Measurements from ENCODE around the gene SRGAP1. TPM values are rescaled to one million over a fixed set of nuclear protein-coding genes. Genes with fewer than 3 reads are reported as not detected.

The SRGAP1 gene
- total and polyA plus RNA-seq, 9 of the 15 experiments (the other 6 are each of a cell fraction or from before 2014, with no cell fraction given): 0.01 to 0.13 (median 0.04) TPM; not detected in 3

DNA sequence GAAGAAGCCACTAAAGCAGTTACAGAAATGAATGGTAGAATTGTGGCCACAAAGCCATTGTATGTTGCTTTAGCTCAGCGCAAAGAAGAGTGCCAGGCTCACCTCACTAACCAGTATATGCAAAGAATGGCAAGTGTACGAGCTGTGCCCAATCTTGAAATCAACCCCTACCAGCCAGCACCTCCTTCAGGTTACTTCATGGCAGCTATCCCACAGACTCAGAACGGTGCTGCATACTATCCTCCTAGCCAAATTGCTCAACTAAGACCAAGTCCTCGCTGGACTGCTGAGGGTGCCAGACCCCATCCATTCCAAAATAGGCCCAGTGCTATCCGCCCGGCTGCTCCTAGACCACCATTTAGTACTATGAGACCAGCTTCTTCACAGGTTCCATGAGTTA is 21.5 kb upstream of the SRGAP1 start (continued):
- TF ChIP-seq ERF (CRISPR knock-in tag; IDR thresholded peaks at IDR 0.05) (no peak), ZNF263 (CRISPR knock-in tag; IDR thresholded peaks at IDR 0.05; ENCODE audit: borderline replicate concordance) (no peak)

DNA sequence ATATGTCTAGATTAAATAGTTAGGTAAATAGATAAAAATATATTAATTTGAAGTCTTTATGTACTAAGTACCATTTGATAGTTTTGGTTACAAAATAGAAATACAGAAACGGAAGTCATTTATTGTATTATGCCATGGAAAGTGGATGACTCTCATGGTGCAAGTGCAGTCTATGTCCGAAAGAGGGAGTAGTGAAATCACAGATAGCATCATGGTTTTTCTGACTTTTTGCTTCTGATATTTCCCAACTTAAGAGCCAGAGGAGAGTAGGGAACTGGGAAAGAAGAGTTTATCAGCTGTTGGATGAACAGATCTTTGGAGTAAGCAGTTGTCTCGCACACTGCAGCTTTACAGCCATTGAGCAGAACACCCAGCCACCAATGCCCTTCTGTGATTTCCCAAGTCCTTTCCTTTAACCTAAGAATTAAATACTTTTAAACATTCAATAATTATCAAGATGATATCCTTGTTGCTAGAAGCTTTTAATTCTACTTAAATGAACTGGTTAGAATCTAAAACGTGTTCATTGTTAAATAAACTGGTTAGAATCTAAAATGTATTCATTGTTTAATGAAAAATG is 18.4 kb upstream of the SRGAP1 start:
- Histone ChIP-seq H3K4me2 (ENCODE audit: insufficient read depth, low read length) (no peak overlapping the region), H3K79me2 (ENCODE audit: control insufficient read depth, insufficient read depth, low read length) (no peaks in the 10 kb centered on the region), H3K36me3 (ENCODE audit: control insufficient read depth, insufficient read depth, low read length) (no peaks in the 10 kb centered on the region), H4K20me1 (replicated peaks; ENCODE audit: control insufficient read depth, insufficient read depth, low read length) (no peaks in the 10 kb centered on the region), H3K4me1 (replicated peaks in 1 of 2; ENCODE audit: control insufficient read depth in 2 of 2, insufficient read depth in 2 of 2, low read length in 2 of 2) (peaks cover 0 to 5% of the 10 kb centered on the region in 2 experiments; a peak in 1 of 5 replicates), H3K9ac (ENCODE audit: insufficient read depth in 1 of 2, low read depth in 2 of 2, low read length in 2 of 2) (no peak overlapping the region), H3K27me3 (ENCODE audit: control insufficient read depth in 2 of 2, insufficient read depth in 2 of 2, low read length in 2 of 2) (peaks cover 4 to 19% of the 10 kb centered on the region in 2 experiments; a peak in 4 of 5 replicates), H3K9me1 (ENCODE audit: control insufficient read depth, insufficient read depth, low read length) (no peaks in the 10 kb centered on the region), H3K27ac (ENCODE audit: extremely low read depth, low read depth, low read length) (no peak overlapping the region), H2AFZ (ENCODE audit: low read depth, low read length) (no peak overlapping the region), H3K4me3 (no peak overlapping the region), H3K9me3 (replicated peaks; ENCODE audit: control insufficient read depth, insufficient read depth, low read depth, low read length) (no peaks in the 10 kb centered on the region)
- 1% methylated on average over 4 of the region's 4 CpGs for WGBS (ENCODE audit: insufficient coverage, low coverage, missing lambda C conversion rate)
- ATAC-seq (peak; percentile 70; the same call in 2 of the 3 replicates), DNase-seq (ENCODE audit: extremely low read depth in 1 of 4, low spot score in 3 of 4) (peak in 3 of 4 experiments; percentile 20 to 36 (median 29)), FAIRE-seq (peak; percentile 56)
- ChIA-PET CTCF (ENCODE audit: low intra/inter-chr PET ratio) (interaction anchor here (0.9 to 1.9 kb wide), 4 partner anchors 14 to 448 kb away, joined by 3 to 12 read pairs (median 4); no protein-coding TSS in a partner anchor), POLR2A (interaction anchor here (0.9 kb wide), 1 partner anchor 10 kb away, joined by 3 read pairs; no protein-coding TSS in a partner anchor)
- no TSS peak for BruUV-seq (replicated peaks)
- in situ Hi-C loops (cut with MboI): loop anchor here (25.0 kb wide), 1 partner anchor 561 kb away; the partner anchor contains the start of gene C12orf56
- intact Hi-C loops (cut with micrococcal nuclease): loop anchor here (1.0 kb wide), 1 partner anchor 430 kb away; no protein-coding TSS in a partner anchor
- TF ChIP-seq CEBPB (tag; IDR thresholded peaks at IDR 0.05) (no peak), MYBL2 (IDR thresholded peaks at IDR 0.05; ENCODE audit: low read depth) (no peak), MYBL2 (CRISPR knock-in tag; IDR thresholded peaks at IDR 0.05; ENCODE audit: borderline replicate concordance) (no peak), ZNF165 (CRISPR knock-in tag; IDR thresholded peaks at IDR 0.05; ENCODE audit: borderline replicate concordance) (no peak), RAD51 (IDR thresholded peaks at IDR 0.05; ENCODE audit: borderline replicate concordance, low read depth) (no peak), ZKSCAN1 (IDR thresholded peaks at IDR 0.05; ENCODE audit: low read depth, low read length) (no peak)
- TF ChIP-seq, protein P1, sequence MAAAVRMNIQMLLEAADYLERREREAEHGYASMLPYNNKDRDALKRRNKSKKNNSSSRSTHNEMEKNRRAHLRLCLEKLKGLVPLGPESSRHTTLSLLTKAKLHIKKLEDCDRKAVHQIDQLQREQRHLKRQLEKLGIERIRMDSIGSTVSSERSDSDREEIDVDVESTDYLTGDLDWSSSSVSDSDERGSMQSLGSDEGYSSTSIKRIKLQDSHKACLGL (CRISPR knock-in tag; IDR thresholded peaks at IDR 0.05; ENCODE audit: borderline replicate concordance, poor library complexity, severe bottlenecking): no peak
- TF ChIP-seq, protein P2, sequence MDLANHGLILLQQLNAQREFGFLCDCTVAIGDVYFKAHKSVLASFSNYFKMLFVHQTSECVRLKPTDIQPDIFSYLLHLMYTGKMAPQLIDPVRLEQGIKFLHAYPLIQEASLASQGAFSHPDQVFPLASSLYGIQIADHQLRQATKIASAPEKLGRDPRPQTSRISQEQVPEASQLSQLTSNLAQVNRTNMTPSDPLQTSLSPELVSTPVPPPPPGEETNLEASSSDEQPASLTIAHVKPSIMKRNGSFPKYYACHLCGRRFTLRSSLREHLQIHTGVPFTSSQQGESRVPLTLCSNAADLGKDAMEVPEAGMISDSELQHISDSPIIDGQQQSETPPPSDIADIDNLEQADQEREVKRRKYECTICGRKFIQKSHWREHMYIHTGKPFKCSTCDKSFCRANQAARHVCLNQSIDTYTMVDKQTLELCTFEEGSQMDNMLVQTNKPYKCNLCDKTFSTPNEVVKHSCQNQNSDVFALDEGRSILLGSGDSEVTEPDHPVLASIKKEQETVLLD (IDR thresholded peaks at IDR 0.05): no peak

Measured in K562 (cell line).